Endothelial cell of umbilical vein (primary cell): ENCODE measurements around the gene LRRK2.

Source experiments
- EZH2 ChIP-seq: IDR thresholded peaks from 2 replicates; pipeline ENCODE4 v1.6.1; 2012; ENCODE audit warnings: borderline replicate concordance, low read depth, mild to moderate bottlenecking, moderate library complexity, low read length, inconsistent platforms; ENCODE audit not compliant: severe bottlenecking
- JUN ChIP-seq: IDR thresholded peaks from 2 replicates; pipeline ENCODE4 v1.6.1; 2011; ENCODE audit warnings: borderline replicate concordance, low read depth; ENCODE audit not compliant: insufficient read length, insufficient read depth
- MYC ChIP-seq: IDR thresholded peaks from one replicate; pipeline ENCODE4 v1.6.1; 2011; ENCODE audit warnings: mild to moderate bottlenecking, low read depth, low read length
- POLR2A ChIP-seq: IDR thresholded peaks from 2 replicates; pipeline ENCODE4 v1.6.1; 2012; ENCODE audit warnings: low read depth, mild to moderate bottlenecking, control low read depth, low read length
- POLR2AphosphoS5 ChIP-seq: IDR thresholded peaks from 2 replicates; pipeline ENCODE4 v1.6.1; 2012; ENCODE audit warnings: low read depth, mild to moderate bottlenecking, control low read depth, low read length, moderate library complexity; ENCODE audit not compliant: insufficient read depth
- TF ChIP-seq, protein P1 (sequence below), 2 donors: IDR thresholded peaks; 1 replicate in 1 of 2; 2 replicates in 1 of 2; pipeline ENCODE4 v1.5.1; 2011; ENCODE audit warnings: low read length in 2 of 2, mild to moderate bottlenecking in 2 of 2, moderate library complexity in 2 of 2, control low read depth in 1 of 2, inconsistent platforms in 1 of 2, low read depth in 1 of 2; ENCODE audit not compliant: insufficient read depth in 1 of 2; ENCODE audit errors: extremely low read depth in 1 of 2
- TF ChIP-seq, protein P2 (sequence below): IDR thresholded peaks from 2 replicates; pipeline ENCODE4 v1.6.1; 2011; ENCODE audit not compliant: insufficient read depth, insufficient read length

DNA sequence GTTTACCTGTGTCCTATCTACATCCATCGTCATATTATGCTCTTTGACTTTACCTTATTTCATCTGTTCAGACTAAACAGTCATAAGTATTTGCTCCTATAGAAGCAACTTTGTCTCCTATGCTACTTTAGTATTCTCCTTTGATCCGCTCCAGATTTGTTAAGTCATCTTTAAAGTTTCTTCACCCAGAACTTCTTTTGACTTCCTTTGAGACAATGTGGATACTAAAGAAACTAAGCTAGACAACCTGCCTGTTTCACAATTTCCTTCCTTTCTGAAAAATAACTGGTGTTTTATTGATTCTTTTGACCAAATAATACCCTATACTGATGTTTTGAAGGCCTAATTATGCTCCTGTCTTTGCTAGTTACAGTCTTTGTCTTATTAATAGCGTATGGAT is 30.0 kb upstream of the LRRK2 start:
- TF ChIP-seq, protein P1, sequence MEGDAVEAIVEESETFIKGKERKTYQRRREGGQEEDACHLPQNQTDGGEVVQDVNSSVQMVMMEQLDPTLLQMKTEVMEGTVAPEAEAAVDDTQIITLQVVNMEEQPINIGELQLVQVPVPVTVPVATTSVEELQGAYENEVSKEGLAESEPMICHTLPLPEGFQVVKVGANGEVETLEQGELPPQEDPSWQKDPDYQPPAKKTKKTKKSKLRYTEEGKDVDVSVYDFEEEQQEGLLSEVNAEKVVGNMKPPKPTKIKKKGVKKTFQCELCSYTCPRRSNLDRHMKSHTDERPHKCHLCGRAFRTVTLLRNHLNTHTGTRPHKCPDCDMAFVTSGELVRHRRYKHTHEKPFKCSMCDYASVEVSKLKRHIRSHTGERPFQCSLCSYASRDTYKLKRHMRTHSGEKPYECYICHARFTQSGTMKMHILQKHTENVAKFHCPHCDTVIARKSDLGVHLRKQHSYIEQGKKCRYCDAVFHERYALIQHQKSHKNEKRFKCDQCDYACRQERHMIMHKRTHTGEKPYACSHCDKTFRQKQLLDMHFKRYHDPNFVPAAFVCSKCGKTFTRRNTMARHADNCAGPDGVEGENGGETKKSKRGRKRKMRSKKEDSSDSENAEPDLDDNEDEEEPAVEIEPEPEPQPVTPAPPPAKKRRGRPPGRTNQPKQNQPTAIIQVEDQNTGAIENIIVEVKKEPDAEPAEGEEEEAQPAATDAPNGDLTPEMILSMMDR (IDR thresholded peaks at IDR 0.05; ENCODE audit: extremely low read depth in 1 of 2, insufficient read depth in 1 of 2, low read depth in 1 of 2, low read length in 2 of 2), result no peak
- TF ChIP-seq POLR2AphosphoS5 (no peak), JUN (no peak), MYC (no peak), POLR2A (no peak), EZH2 (no peak)
- TF ChIP-seq, protein P2, sequence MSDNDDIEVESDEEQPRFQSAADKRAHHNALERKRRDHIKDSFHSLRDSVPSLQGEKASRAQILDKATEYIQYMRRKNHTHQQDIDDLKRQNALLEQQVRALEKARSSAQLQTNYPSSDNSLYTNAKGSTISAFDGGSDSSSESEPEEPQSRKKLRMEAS, result no peak
